AG20443 (cell line): ENCODE data around the gene CDNF.
"Not testable (repeated sequence)": the region's sequence is repeated elsewhere in the genome, so short reads cannot be mapped to it uniquely, and the experiment has no call there.

Experiments
- DNase-seq: peaks from one replicate; pipeline ENCODE4 v3.0.0; 2012; ENCODE audit warnings: low spot score, mixed read lengths

Gene CDNF

DNA sequence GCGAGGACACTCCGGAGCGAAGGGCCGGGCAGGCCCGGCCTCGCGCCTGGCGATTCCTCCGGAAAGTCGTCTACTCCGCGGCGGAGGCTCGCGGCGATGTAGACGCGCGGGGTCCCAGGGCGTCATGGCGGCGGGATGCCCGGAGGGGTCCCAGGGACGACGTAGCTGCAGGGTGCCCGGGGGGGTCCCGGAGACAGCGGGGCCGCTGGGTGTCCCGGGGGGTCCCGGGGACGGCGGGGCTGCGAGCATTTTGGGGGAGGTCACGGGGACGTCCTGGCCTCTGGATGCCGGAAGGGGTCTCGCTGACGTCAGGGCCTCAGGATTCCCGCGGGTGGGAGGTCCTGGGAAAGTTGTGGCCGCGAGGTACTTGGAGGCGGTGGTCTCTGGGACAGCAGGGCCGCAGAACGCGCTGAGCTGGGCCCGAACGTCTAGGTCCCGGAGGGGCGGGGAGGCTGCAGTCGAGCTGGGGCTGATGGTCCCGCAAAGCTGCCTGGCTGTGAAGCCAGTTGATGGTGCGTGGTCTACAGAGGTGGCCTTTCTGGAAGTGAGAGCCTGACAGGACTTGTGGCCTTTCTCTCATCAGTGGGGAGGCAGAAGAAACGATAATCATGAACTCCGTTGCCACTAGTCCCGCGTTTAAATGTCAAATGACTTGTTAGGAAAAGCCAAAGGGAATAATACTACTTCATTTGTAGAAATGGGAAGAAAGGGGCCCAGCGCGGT, 906 bp upstream of the CDNF start:
- DNase-seq, result peak; percentile 47

DNA sequence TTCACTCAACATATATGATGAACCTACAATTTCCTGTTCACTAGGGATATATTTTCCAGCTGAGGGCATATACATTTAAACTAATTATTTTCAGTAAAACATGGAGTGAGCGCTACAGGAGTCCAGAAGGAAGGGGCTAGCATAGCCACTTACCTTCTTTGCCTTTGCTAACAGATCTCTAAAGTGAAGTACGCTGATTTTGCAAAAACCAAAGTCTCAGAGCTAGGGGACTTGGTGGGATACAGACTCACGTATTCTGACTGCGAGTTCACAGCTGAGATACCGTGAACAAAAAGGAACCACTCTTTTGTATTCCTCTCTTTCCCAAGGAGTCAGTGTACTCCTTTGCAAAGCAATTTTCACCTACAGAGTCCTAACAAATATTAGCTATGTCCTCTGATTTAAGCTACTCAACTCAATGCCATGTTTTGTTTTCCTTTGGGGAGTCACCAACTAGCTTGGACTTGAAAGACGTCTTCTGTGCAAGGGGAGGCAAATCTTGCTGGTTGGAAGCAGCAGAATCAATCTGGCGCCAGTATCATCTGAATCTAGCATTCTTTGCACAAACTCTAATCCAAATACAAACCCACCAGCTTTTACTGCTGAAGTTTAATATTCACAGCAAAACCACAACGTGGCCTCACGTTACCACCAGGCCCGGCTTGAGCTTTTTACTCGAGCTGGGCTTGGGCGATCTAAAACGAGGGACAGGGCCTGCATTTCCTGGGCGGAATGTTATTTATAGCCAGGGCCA, 657 bp downstream of the CDNF start:
- DNase-seq, result no peak

DNA sequence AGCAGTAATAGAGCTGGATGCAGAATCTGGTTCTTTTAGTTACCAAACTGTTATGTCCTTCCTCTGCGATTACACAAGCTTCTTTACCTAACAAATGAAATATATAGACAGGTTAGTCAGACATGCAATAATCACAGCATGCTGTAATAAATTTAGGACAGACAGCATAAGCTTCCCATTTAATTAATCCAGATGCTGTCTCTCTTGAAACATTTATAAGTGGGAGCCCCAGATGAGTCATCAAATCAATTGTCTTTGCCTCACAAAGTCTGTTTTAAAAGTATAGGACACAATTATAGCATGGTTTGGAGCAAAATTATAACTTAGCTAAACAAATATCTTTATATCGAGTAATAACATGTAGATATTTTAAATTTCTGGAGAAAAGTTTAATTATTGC, 1.6 kb downstream of the CDNF start:
- no peak for DNase-seq

DNA sequence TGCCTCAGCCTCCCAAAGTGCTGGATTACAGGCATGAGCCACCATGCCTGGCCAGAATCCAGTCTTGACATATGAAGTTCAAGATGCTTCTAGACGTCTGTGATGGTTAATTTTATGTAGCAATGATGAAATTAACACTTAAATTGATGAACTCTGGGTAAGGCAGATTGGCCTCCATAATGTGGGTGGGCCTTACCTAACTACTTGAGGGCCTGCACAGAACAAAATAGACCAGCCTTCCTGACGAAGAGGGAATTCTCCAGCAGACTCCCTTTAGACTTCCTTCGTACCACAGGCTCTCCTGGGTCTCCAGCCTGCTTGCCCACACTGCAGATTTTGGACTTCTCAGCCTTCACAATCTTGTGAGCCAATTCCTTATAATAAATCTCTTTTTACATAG, 4.7 kb downstream of the CDNF start:
- no peak for DNase-seq

DNA sequence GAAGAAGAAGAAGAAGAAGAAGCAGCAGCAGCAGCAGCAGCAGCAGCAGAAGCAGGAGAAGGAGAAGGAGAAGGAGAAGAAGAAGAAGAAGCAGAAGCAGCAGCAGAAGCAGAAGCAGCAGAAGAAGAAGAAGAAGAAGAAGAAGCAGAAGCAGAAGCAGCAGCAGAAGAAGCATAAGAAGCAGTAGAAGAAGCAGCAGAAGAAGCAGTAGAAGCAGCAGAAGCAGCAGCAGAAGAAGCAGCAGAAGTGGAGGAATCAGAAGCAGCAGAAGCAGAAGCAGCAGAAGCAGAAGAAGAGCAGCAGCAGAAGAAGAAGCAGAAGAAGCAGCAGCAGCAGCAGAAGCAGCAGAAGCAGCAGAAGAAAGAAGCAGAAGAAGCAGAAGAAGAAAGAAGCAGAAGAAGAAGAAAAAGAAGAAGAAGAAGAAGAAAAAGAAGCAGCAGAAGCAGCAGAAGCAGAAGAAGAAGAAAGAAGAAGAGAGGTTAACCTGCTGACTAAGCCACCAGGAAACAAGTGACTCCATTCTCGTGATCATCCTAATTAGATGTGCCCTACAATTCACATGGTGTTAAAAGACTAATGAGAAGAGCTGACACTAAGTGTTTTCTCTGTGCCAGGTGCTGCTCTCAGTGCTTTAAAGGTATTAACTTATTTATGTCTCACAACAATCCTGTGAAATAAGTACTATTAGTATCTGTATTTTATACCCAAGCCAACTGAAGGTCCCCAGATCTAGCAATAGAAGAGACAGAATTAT, 11.6 kb downstream of the CDNF start:
- DNase-seq, result no peak

- no peak for DNase-seq
Measured at GRCh38 chr10:14823966-14824365, 13.9 kb downstream of the CDNF start.

DNA sequence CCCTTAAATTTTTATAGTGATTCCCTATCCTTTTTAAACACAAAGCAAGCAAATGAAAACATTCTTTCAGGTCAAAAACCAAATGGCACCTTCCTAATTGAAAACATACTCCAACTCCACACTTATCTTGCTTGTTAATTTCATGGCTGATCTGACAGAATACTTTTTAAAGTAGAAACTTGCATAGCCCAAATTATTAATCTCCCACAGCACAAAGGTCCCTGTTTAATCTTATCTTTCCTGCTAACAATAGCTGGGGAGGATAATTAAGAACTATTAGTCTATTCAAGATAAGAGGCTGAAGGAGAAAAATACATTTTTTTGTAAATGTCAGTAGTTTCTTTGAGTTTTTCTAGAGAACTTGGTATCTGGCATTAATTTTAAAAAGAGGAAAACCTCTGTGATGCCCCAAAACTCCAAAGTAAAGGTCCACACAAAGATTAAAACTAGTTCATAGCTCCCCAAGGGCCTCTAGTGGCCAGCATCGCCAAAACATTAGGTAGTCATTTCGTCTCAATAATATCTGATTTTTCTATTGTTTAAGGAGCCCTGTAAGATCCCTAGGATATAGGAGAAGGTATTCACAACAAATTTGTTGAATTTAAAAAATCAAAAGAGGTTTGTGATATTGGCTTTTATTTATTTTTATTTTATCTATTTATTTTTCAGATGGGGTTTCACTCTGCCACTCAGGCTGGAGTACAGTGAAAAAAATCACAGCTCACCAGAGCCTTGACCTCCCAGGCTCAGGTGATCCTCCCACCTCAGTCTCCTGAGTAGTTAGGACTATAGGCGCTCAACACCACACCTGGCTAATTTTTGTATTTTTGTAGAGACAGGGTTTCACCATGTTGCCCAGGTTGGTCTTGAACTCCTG, 14.7 kb downstream of the CDNF start:
- DNase-seq, result peak; percentile 69

GRCh38 chr10:14821635-14822375, 16.0 kb downstream of the CDNF start:
- no peak for DNase-seq

- no peak for DNase-seq
Measured at GRCh38 chr10:14820775-14821154, 17.1 kb downstream of the CDNF start.

- peak; percentile 82 for DNase-seq
Measured at GRCh38 chr10:14820010-14820774, 17.6 kb downstream of the CDNF start.

- not testable (repeated sequence) for DNase-seq
Measured at GRCh38 chr10:14816717-14817116, 21.1 kb downstream of the CDNF start.

DNA sequence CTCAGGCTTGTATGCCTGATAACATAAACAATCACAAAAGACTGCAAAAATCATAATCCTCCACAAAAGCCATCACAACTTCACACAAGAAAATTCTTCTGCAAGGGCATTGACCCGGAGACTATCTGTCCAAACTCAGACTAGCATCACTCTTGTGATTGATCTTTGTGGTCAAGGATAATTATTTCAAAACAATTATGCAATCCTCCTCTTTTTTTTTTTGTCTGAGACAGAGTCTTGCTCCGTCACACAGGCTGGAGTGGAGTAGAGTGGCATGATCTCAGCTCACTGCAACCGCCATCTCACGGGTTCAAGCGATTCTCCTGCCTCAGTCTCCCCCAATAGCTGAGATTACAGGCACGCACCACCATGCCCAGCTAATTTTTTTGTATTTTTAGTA, 22.2 kb downstream of the CDNF start:
- DNase-seq, result no peak

GRCh38 chr10:14812271-14812670, 25.6 kb downstream of the CDNF start:
- no peak for DNase-seq

- no peak for DNase-seq
Measured at GRCh38 chr10:14810969-14811953, 26.6 kb downstream of the CDNF start.

DNA sequence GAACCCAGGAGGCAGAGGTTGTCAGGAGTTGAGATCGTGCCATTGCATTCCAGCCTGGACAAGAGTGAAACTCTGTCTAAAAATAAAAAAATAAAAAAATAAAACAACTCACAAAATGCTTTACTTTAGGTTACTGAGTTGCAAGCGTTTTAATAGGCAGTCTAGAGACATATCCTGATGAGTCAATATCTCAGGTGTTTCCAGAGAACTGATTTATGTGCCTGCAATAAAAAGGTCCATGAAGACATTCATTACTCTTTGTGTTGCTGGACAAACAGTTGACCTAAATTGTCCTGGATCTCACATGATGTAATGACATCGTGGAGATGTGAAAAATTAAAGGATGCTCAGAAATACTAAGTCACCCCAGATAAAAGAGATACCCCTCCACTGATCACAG, 31.5 kb downstream of the CDNF start:
- DNase-seq, result no peak

DNA sequence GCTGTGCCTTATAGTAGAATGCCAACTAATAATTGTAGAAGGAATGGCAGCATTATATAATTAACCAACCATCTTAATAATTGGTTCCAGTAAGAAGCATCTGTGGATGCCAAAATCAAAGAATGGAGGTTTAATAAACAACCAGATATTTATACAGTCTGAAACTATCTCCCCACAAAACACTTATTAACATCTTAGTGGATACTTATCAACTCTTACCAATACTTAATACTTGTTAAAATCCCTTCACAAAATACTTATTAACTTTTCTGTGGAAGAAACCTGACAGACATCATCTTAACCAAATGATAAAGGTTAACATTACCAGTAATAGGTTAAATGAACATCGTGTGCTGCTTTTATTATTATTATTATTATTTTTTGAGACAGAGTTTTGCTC, 34.0 kb downstream of the CDNF start:
- DNase-seq, result no peak

DNA sequence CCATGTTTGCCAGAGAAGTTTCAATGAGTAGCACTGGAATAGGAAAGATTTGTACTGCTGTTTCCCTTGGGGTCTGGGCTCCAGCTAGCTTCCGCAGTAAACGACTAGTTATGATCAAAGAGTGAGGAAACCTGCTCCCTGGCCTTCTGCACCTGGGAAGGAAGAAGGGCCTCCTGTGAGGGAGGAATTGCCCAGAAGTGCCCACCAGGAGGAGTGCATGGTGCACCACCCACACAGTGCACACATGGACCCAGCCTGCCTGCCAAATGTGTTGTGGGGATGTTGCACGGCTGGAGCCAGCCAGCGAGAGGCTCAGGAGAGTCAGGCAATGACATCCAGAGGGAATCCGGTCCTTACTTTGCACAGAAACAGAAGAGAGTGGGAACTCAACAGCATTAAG, 36.1 kb downstream of the CDNF start:
- DNase-seq, result peak; percentile 26

- no peak for DNase-seq
Measured at GRCh38 chr10:14800397-14800796, 37.4 kb downstream of the CDNF start.

GRCh38 chr10:14798636-14799035, 39.2 kb downstream of the CDNF start:
- no peak for DNase-seq
